Erythroblast (primary cell): ENCODE data around the gene HCST.

Experiments used
- DNase-seq, 2 experiments: peaks; one replicate each; lab custom pipeline; 2025; lab: John Stamatoyannopoulos, UW
- GATA1 ChIP-seq: IDR thresholded peaks from 2 replicates; pipeline ENCODE4 v1.6.1; 2011; ENCODE audit warnings: low read depth, mild to moderate bottlenecking, control low read depth, low read length, moderate library complexity
- POLR2A ChIP-seq: IDR thresholded peaks from 2 replicates; pipeline ENCODE4 v1.6.1; 2011; ENCODE audit warnings: mild to moderate bottlenecking, low read length

Gene HCST

GRCh38 chr19:35928507-35928906 is 26.2 kb downstream of the HCST start:
- DNase-seq, result no peak
- no peak for TF ChIP-seq POLR2A
- no peak for TF ChIP-seq GATA1

GRCh38 chr19:35929876-35930275 is 27.5 kb downstream of the HCST start:
- no peak for TF ChIP-seq GATA1
- TF ChIP-seq POLR2A, result no peak
- DNase-seq, result no peak

GRCh38 chr19:35931161-35931873 is 29.0 kb downstream of the HCST start:
- peak; percentile 90 for TF ChIP-seq POLR2A
- no peak for TF ChIP-seq GATA1
- DNase-seq, result peak; percentile 100

- TF ChIP-seq POLR2A (no peak), GATA1 (no peak)
- no peak for DNase-seq
These were observed 29.5 kb downstream of the HCST start for GRCh38 chr19:35931874-35932202.

- DNase-seq, result no peak
- TF ChIP-seq GATA1, result no peak
- no peak for TF ChIP-seq POLR2A
These were observed 30.1 kb downstream of the HCST start for GRCh38 chr19:35932291-35932936.

GRCh38 chr19:35935911-35936737 is 33.8 kb downstream of the HCST start, which contains the start of gene LRFN3:
Gene LRFN3 (plus strand): TSS chr19:35936374. CDS start chr19:35939426, 3,052 bp downstream.
- no peak for TF ChIP-seq GATA1
- DNase-seq, result no peak

- no peak for TF ChIP-seq GATA1
- TF ChIP-seq POLR2A, result no peak
- no peak for DNase-seq
These were observed 34.5 kb downstream of the HCST start for GRCh38 chr19:35936738-35937268.

- no peak for DNase-seq
- no peak for TF ChIP-seq GATA1
- TF ChIP-seq POLR2A, result no peak
These were observed 35.3 kb downstream of the HCST start for GRCh38 chr19:35937345-35938281.

- no peak for TF ChIP-seq GATA1
- TF ChIP-seq POLR2A, result no peak
- no peak for DNase-seq
These were observed 36.2 kb downstream of the HCST start for GRCh38 chr19:35938282-35939224.

- DNase-seq, result no peak
- TF ChIP-seq POLR2A, result no peak
- TF ChIP-seq GATA1, result no peak
These were observed 37.2 kb downstream of the HCST start for GRCh38 chr19:35939307-35940077.

GRCh38 chr19:35940078-35940775 is 37.9 kb downstream of the HCST start:
- no peak for DNase-seq
- no peak for TF ChIP-seq POLR2A
- no peak for TF ChIP-seq GATA1
